Measurements from ENCODE around the gene MRC2.
"Not testable (repeated sequence)": the region's sequence is repeated elsewhere in the genome, so short reads cannot be mapped to it uniquely, and the experiment has no call there.

The MRC2 gene

DNA sequence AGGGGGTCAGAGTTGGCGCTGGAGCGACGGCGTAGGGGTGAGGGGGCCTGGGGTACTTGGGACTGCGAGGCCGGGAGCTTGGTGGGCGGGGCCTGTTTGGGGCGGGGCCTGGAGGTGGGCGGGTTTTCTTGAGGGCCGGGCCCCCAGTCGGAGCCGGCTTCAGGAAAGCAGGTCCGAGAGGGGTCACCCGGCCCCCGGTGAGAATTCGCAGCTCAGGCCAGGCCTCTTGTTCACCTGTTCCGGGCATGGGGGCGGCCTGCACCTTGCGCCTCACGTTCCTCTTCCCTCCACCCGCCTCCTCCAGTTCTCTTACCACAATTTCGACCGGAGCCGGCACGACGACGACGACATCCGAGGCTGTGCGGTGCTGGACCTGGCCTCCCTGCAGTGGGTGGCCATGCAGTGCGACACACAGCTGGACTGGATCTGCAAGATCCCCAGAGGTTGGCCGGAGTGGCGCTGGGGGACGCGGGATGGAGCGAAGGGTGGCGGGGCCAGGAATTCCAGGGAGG lies 52.5 kb downstream of the MRC2 start:
- DNase-seq, result no peak

DNA sequence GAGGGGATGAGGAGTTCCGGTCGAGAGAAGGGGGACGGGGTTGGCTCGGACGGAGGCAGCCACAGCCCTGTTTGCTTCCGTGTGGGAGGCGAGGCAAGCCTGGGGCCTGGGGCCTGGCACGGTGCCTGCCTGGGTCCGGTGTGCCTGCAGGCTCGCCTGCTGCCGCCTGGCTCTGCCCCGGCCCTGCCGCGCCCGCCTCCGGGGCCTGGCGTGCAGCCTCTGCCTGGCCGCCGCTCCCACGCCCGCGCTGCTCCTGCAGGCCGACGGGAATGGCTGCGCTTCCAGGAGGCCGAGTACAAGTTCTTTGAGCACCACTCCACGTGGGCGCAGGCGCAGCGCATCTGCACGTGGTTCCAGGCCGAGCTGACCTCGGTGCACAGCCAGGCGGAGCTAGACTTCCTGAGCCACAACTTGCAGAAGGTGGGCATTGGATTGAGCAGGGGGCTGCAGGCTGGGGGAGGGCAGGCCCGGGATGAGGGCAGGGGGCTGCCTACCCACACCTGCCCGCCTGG lies 53.1 kb downstream of the MRC2 start:
- DNase-seq, result peak in 17 of 56 donors; percentile 9 to 73 (median 41)

DNA sequence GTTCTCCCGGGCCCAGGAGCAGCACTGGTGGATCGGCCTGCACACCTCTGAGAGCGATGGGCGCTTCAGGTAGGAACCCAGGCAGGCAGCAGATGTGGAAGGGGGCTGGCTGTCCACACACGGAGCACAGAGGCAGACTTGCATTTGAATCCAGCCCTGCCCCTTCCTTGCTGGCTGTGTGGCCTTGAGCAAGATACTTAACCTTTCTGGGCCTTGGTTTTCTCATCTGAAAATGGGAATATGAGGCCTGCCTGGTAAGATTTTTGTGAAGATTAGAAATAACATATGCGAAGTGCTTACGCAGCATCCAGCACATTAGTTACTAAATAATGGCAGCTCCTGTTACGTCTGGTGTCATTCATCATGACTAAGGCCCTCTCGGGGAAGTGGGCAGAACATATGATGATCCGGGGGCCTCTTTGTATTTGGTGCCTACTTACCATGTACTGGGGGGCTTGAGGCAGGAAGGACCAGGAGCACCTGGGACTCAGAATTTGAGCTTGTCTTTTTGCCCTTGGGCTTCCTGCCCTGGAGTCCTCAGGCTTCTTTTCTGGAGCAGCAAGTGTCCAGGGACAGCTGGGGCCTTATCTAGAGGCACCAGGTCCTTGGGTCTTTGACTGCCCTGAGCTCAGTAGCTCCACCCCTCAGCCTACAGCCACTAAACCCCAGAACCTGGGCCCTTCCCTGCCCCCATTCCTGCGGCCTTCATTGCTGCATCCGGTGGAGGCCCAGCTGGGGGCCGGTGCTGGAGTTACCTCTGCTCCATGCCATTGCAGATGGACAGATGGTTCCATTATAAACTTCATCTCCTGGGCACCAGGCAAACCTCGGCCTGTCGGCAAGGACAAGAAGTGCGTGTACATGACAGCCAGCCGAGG lies 53.8 kb downstream of the MRC2 start:
- no peak for DNase-seq

DNA sequence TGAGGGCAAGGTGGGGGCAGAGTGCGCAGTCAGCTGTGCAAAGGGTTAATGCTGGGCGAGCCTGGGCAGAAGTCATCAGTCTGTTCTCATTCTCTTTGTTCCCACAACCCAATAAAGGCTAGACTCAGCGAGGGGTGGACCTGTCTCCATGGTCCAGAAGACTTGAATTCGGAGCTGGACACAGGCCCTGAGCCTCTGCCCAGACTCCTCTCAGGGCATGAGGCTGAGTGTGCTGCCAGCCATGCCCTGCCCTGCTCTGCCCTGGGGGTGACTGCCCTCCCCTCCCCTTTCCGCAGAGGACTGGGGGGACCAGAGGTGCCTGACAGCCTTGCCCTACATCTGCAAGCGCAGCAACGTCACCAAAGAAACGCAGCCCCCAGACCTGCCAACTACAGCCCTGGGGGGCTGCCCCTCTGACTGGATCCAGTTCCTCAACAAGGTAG lies 54.5 kb downstream of the MRC2 start:
- peak in 21 of 56 donors; percentile 10 to 71 (median 38) for DNase-seq

DNA sequence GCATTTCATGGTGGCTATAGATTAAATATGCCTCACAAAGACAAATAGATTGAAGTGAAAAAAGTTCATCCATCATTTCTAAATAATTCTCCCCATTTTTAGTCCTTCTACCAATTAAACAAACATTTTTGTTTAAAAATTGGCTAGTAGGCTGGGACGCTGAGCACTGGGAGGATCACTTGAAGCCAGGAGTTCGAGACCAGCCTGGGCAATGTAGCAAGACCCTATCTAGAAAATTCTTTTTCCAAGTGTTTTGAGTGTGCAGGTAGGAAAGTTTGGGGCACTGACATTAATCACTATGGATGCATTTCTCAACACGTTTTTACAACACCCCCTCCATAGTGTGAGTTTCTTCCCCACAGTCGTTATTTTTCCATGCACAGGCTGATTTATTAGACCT lies 56.7 kb downstream of the MRC2 start:
- no peak for DNase-seq

DNA sequence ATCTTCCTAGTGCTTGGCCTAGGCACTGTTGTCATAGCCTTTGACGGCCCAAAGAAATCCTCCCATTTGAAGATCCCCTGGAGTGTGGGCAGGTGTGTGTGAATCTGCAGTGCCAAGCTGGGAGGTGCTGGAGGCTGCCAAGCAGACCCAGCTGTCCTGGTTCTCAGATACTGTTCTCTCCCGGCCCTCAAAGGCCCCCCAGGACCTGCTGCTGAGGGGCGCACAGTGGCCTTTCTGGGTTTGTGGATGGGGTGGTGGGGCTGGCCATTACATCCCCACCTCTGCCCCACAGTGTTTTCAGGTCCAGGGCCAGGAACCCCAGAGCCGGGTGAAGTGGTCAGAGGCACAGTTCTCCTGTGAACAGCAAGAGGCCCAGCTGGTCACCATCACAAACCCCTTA lies 60.5 kb downstream of the MRC2 start:
- no peak for DNase-seq

DNA sequence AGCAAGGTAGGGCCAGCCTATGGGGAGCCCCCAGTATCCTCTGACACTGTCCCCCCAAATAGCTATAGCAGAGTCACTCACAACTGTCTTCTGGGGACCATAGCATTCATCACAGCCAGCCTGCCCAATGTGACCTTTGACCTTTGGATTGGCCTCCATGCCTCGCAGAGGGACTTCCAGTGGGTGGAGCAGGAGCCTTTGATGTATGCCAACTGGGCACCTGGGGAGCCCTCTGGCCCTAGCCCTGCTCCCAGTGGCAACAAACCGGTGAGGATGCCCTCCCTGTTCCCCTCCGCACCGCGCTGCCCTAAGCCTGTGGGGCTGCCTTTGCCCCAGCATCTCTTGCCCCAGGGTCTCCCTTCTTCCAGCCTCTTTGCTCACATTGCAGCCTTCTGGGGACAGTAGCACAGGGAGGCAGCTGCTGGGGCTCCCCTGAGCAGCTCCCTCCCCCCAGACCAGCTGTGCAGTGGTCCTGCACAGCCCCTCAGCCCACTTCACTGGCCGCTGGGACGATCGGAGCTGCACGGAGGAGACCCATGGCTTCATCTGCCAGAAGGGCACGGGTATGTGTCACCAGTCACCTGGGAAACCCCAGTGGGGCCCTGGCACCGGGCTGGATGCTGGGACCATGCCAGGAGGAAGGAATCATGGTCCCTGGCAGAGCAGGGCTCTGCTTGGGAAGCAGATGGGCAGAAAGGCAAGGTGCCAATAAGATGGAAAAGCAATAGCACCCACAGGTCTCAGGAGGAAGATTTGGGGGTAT lies 61.1 kb downstream of the MRC2 start:
- no peak for DNase-seq

DNA sequence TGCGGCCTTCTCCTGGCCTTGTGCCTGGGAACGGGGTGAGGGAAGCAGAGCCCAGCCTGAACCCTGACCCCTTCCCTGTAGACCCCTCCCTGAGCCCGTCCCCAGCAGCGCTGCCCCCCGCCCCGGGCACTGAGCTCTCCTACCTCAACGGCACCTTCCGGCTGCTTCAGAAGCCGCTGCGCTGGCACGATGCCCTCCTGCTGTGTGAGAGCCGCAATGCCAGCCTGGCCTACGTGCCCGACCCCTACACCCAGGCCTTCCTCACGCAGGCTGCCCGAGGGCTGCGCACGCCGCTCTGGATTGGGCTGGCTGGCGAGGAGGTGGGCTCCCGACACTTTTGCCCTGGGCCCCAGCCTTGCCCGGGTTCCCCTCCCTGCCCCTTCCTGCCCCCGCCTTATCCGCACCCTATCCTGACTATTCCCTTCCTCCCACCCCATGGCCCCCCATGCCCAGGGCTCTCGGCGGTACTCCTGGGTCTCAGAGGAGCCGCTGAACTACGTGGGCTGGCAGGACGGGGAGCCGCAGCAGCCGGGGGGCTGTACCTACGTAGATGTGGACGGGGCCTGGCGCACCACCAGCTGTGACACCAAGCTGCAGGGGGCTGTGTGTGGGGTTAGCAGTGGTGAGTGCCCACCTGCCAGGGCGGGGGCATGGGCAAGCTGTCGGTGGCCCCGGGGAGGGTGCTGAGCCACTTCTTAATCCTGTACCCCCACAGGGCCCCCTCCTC lies 62.1 kb downstream of the MRC2 start:
- no peak for DNase-seq

DNA sequence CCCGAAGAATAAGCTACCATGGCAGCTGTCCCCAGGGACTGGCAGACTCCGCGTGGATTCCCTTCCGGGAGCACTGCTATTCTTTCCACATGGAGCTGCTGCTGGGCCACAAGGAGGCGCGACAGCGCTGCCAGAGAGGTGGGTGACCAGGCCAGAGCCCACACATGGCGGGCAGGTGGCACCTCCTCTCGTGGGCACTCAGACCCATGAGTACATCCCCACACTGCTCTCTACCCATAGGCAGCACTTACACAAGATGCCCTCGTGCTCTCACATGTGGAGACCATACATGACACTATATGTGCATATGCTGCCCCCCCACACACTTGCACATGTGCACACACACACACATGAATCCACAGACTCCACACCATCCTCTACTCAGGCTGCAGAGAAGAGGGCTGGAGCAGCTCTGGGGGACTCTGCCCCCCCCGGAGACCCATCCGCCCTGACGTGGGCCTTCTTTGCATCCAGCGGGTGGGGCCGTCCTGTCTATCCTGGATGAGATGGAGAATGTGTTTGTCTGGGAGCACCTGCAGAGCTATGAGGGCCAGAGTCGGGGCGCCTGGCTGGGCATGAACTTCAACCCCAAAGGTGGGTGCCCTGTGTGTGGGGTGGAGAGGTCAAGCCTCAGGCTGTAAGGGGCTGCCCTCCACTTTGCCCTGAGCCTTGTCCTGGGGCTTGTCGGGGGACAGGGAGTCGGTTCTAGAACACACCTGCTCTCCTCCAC lies 62.9 kb downstream of the MRC2 start:
- DNase-seq, result no peak

DNA sequence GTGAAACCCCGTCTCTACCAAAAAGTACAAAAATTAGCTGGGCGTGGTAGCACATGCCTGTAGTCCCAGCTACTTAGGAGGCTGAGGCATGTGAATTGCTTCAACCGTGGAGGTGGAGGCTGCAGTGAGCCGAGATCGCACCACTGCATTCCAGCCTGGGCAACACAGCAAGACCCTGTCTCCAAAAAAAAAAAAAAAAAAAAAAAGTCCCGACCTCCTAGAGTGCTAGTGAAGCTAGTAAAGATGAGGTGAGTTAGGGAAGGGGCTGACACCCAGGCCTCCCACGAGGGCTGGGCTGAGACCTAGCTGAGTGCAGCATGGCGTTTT lies 64.1 kb downstream of the MRC2 start:
- not testable (repeated sequence) for DNase-seq

DNA sequence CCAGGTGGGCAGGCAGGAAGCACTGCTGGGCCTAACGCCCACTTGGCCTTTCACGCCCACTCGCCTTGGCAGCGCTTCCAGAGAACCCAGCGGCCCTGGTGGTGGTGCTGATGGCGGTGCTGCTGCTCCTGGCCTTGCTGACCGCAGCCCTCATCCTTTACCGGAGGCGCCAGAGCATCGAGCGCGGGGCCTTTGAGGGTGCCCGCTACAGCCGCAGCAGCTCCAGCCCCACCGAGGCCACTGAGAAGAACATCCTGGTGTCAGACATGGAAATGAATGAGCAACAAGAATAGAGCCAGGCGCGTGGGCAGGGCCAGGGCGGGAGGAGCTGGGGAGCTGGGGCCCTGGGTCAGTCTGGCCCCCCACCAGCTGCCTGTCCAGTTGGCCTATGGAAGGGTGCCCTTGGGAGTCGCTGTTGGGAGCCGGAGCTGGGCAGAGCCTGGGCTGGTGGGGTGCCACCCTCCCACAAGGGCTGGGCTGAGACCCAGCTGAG lies 64.7 kb downstream of the MRC2 start:
- no peak for DNase-seq

DNA sequence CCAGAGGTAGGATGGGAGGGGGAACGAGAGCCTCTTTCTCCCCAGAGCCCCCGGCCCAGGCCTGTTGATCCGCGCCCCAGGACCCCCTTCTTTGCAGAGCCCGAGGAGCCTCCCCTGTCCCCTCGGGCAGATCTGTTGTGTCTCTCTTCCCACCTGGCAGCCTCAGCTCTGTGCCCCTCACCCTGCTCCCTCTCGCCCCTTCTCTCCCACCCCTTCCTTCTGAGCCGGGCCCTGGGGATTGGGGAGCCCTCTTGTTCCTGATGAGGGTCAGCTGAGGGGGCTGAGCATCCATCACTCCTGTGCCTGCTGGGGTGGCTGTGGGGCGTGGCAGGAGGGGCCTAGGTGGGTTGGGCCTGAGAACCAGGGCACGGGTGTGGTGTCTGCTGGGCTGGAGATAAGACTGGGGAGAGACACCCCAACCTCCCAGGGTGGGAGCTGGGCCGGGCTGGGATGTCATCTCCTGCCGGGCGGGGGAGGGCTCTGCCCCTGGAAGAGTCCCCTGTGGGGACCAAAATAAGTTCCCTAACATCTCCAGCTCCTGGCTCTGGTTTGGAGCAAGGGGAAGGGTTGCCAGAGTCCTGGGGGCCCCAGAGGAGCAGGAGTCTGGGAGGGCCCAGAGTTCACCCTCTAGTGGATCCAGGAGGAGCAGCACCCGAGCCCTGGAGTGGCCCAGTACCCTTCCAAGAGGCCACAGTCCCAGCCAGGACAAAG lies 65.4 kb downstream of the MRC2 start:
- DNase-seq, result no peak

DNA sequence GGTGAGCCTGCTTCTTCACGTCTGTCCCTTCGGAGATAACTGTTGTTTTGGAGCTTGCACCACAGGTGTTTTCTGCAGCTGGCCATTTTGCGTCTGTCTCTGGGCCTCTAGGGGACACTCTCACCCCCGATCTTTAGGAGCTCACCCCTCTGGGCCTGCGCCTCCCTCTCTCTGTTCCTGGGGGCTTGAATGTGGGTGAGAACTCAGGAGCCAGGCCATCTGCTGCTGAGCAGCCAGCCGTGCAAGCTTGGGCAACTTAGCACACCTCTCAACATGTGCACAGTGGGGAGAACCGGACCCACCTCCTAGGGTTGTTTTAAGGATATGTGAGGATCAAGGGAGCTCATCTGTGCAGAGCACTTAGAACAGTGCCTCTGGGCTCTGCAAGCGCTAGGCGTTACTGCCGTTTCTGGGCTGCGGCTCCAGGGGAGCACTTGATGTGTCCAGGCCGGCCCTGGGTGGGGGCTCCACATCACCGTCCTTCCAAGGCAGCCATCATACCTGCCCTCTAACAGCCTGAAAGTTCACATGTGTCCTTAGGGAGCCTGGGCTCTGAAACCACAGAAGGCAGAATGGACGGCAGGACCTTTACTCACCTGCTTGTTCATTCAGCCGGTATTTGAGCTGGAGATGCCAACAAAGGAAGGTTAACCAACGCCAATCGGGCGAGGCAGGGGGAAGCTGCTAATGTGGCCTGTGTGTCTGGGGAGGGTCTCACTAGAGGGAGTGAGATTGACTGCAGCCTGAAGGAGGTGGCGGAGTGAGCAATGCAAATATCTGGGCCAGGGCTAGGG lies 66.3 kb downstream of the MRC2 start:
- DNase-seq, result no peak

DNA sequence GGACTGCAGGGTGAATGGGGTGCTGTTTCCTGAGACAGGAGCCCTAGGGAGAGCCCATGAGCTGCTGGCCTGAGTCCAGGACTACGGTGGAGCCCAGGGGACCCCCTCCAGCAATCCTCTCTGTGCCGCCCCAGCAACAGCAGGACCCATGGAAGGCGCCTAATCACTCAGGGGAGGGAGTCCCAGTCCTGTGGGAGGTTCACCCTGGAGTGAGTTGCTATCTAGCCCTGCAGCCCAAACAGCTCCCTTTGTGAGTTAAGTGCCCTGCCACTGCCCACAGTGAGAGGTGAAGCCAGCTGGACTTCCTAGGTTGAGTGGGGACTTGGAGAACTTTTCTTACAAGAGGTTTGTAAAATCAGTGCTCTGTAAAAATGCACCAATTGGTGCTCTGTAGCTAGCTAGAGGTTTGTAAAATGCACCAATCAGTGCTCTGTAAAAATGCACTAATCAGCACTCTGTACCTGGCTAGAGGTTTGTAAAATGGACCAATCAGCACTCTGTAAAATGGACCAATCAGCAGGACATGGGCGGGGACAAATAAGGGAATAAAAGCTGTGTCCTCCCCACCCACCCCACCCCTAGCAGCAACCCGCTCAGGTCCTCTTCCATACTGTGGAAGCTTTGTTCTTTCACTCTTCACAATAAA lies 67.7 kb downstream of the MRC2 start:
- not testable (repeated sequence) for DNase-seq

DNA sequence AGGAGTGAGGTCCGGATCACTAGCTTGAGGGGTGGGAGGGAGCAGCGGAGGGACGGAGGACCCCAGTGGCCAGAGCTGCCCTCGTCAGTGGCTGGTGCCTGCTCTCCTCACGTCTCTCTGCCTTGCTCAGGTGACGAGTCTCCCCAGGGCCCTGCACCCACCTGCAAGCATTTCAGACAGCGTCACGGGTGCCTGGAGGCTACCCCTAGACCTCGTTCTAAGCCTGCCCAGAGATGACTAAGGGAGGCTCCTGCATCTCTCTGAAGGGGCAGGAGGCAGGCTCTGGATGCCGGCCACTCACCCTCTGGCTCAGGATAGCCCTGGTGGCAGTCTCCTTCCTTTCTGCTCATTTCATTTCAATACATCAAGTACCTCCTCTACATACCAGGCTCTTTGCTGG lies 68.8 kb downstream of the MRC2 start:
- DNase-seq, result no peak

DNA sequence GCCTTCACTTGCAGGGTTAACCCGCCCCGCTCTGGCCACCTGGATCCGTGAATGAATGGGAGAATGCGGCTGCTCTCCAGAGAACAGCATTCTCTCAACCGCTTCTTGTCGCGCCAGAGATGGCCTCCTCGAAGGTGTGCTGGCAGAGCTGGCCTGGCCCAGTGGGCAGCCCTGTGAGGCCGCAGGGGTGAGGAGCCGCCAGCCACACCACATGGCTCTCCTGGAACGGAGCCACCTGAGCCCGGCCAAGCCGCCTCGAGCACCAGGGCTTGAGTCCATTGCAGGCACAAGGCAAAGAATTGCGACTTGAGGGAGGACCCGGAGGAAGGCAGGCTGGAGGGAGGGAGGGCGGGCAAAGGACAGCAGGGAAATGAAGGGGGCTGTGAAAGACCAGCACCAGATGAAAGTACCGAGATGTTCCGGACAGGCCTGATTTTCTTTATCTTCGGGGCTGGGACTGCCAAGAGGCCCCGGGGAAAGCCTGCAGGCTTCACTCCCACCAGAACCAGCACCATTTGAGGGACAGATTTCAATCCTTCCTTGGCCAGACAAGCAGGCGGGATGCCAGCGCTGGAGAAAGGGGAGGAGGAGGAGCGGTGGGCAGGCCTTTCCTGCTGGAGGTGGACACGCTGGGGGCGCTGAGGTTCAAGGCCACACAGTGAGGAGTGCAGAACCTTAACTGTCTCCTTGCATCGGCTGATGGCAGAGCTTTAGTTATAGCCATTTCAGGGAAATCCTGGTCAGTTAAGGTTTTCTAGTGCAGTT lies 69.4 kb downstream of the MRC2 start:
- DNase-seq, result peak in 18 of 56 donors; percentile 6 to 69 (median 30)

DNA sequence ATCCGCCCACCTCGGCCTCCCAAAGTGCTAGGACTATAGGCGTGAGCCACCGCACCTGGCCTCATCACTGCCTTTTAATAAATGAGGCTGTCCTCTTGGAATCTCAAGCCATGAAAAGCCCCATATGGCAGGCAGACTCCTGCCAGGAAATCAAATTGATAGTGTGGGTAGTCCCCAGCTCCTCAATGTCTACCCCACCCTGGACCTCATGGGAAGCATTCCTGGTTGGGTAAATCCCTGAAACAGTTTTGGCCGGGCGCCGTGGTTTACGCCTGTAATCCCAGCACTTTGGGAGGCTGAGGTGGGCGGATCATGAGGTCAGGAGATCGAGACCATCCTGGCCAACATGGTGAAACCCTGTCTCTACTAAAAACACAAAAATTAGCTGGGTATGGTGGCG lies 71.0 kb downstream of the MRC2 start:
- DNase-seq, result not testable (repeated sequence)
